GM12865 (cell line): Measurements from ENCODE around the gene FOSB.

Source experiments
- DNase-seq: peaks from one replicate; pipeline ENCODE4 v3.0.0; 2010; ENCODE audit warnings: low read depth
- H3K4me3 ChIP-seq: 2 replicates; pipeline ENCODE4 v1.5.1; 2011; ENCODE audit warnings: mild to moderate bottlenecking, low read depth, low read length, control low read depth
- TF ChIP-seq, protein P1 (sequence below): IDR thresholded peaks from 2 replicates; pipeline ENCODE4 v1.5.1; 2011; ENCODE audit warnings: low read length, control low read depth, low read depth, inconsistent platforms; ENCODE audit not compliant: insufficient read depth; ENCODE audit errors: missing control alignments

Gene FOSB

DNA sequence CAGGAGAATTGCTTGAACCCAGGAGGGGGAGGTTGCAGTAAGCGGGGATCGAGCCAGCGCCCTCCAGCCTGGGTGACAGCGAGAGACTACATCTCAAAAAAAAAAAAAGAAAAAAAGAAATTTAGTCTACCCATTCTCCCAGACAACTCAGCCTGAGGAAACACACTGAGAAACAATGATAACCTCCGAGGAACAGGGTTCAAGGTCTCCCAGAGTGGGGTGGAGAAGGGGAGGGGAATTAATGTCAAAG, 38.1 kb downstream of the FOSB start:
- TF ChIP-seq, protein P1, sequence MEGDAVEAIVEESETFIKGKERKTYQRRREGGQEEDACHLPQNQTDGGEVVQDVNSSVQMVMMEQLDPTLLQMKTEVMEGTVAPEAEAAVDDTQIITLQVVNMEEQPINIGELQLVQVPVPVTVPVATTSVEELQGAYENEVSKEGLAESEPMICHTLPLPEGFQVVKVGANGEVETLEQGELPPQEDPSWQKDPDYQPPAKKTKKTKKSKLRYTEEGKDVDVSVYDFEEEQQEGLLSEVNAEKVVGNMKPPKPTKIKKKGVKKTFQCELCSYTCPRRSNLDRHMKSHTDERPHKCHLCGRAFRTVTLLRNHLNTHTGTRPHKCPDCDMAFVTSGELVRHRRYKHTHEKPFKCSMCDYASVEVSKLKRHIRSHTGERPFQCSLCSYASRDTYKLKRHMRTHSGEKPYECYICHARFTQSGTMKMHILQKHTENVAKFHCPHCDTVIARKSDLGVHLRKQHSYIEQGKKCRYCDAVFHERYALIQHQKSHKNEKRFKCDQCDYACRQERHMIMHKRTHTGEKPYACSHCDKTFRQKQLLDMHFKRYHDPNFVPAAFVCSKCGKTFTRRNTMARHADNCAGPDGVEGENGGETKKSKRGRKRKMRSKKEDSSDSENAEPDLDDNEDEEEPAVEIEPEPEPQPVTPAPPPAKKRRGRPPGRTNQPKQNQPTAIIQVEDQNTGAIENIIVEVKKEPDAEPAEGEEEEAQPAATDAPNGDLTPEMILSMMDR: no peak
- peak overlapping the region; percentile 95 for H3K4me3 ChIP-seq
- DNase-seq: no peak

GRCh38 chr19:45506246-45506988, 38.6 kb downstream of the FOSB start:
- peak; percentile 96 for DNase-seq
- TF ChIP-seq, protein P1: peak; percentile 51
- peak overlapping the region; percentile 95 for H3K4me3 ChIP-seq

GRCh38 chr19:45506989-45507871, 39.4 kb downstream of the FOSB start, which contains the start of gene VASP:
Gene VASP (plus strand): TSS chr19:45507479. CDS start chr19:45507772, 293 bp downstream.
- TF ChIP-seq, protein P1: no peak
- peak; percentile 95 for DNase-seq
- H3K4me3 ChIP-seq: peak within 1 kb of the TSS; percentile 95

DNA sequence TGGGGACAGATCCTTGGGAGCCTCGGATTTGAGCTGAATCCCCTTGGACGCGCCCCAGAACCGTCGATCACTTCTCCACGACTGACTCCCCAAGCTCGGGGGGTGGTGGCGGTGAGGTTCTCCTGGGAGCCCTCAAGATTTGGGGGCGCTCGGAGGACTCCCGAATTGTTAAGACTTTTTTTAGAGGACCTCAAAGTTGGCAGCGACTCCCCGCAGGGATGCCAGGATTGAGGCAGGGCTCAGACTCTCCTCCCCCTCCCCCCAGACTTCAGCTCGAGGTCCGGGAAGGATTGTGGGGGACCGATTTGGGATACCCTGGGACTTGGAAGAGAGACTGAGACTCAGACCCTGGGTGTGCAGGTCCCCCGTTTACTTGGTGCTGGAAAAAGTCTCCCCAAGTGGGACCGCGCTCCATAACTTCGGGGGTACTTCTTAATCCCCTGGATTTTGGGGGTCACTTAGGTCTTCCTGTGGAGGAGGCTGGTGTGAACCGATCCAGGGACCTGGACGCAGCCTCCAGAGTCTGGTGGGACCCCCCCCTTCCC, 40.1 kb downstream of the FOSB start:
- TF ChIP-seq, protein P1: no peak
- no peak for DNase-seq
- peak overlapping the region; percentile 95 for H3K4me3 ChIP-seq

DNA sequence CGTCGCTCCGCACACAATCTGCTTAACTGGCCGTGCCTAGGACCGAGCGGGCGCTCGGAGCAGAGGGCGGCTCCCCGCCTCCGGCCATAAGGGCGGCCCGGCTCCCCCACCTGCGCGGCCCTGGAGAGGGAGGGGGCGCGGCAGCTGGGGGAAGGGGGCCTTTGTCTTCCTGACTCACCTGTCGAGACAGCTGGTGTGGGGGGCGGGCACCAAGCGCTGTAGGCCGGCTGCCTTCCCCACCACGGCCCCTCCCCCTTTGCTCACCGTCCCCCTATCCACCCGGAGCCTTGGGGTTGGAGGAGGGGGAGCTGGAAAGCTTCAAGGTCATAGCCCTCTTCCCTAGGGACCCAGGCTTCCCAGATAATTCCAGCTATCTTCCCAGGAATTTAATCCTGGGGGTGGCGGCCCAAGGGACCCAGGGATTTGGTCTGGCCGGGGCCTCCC, 40.6 kb downstream of the FOSB start:
- peak overlapping the region; percentile 95 for H3K4me3 ChIP-seq
- TF ChIP-seq, protein P1: no peak
- peak; percentile 79 for DNase-seq

DNA sequence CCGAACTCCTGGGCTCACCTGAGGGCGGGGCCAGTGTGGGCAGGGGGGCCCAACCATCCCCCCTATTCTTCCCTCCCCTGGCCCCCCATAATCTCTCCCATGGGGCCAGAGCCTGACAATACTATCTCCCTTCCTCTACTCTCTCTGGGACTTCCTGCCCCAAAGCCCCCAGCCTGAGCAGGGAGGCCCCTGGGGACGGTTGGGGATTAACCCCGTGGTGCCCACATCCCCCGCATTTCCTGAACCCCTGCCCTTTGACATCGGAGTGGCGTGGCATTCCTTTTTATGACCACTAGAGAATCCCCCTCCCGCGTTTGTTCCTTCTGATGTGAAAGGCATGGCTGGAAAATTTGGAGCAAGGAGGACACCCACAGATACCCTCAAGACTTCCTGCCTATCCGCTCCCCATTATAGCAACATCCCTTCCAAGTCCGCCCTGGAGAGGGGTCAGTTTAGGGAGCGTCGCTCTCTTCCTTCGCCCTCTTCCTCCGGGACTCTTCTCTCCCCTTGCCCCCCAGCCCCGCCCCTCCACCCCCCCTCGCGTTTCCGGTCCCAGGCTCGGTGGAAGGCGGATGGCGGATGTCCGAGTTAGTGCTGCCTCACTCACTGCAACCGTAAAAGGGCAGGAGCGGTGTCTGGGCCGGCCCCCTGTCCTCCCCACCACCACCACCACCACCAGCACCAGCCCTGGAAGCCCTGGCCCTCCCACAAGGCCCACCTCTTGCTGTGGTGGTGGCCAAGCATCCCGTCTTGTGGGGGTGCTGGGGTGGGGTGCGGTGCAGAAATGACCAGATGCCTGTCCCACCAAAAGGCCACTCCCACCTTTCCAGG, 41.3 kb downstream of the FOSB start:
- DNase-seq: peak; percentile 93
- TF ChIP-seq, protein P1: no peak
- peak overlapping the region; percentile 95 for H3K4me3 ChIP-seq
